ENCODE results near the gene FAM117B.

GRCh38 chr2:202690321-202690900 is 55.6 kb downstream of the FAM117B start:
- TF ChIP-seq EP300 (IDR thresholded peaks at IDR 0.05) = no peak
- no peak for TF ChIP-seq CTCF (IDR thresholded peaks at IDR 0.05)

Measured in tibial nerve (tissue), 4 donors.